HG03095 (cell line): Measurements from ENCODE around the gene HMGN2.
A peak's percentile ranks its signal among the peaks of the same experiment; 100 is the strongest.
"Not testable (repeated sequence)": the region's sequence is repeated elsewhere in the genome, so short reads cannot be mapped to it uniquely, and the experiment has no call there.

ENCODE experiments used
- ATAC-seq: cut with Tn5 transposase; IDR thresholded peaks from one replicate; pipeline ENCODE4 v1.9.1; 2021; ENCODE audit warnings: moderate library complexity; ENCODE audit not compliant: unreplicated experiment

HMGN2 gene

DNA sequence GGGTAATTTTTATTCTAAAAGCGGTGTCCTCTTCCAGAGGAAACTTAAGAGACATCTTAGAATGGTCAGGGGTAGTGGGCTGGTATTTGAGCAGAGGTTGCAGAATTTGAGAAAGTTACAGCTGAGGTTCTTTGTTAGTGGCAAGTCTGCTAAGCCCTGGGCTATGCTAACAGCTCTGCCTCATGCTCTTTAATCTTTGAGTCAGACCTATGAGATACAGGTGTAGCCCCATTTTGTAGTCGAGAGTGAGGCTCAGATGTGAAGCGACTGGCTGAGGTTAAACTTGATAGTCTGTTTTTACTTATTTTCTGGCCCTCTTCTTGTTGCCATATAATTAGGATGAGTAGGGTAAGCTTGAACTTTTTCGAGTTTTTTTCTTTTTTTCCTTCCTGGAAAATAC is 4.7 kb downstream of the HMGN2 start:
- ATAC-seq: no peak

DNA sequence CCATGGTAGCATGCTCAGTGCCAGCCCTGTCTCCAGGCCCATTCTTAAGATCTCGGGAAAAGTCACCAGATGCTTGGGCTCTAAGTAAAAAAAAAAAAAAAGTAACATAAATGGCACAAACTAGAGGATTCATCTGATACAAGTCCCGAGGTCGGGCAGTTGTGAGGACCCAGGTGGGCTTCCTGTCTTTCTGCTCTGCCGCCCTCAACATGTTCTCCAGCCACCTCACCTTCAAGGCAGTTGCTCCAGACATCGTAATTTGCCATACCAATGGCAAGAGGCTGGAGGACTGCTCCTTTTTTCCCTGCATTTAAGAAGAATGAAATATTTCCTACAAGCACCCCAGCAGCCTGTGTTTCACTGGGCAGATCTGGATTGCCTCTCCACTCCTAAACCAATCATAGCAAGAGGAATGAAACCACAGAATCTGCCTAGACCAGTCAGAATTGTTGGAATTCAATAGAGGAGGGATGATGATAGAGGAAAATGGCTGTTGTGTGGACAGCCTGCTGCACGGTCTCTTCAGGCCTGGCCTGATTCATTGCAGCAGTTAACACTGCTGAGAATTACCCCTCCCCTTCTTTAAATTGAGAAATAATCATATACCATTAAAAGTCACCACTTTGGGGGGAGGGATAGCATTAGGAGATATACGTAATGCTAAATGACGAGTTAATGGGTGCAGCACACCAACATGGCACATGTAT is 5.4 kb downstream of the HMGN2 start:
- ATAC-seq: no peak

DNA sequence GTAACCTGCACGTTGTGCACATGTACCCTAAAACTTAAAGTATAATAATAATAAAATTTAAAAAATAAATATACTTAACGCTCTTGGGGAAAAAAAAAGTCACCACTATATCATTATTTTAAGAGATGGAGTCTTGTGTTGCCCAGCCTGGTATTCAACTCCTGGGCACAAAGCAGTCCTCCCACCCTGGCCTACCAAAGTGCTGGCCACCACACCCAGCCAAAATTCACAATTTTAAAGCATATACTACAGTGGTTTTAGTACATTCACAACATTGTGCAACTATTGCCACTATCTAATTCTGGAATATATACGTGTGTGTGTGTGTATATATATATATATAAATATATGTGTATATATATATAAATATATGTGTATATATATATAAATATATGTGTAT is 5.9 kb downstream of the HMGN2 start:
- no peak for ATAC-seq

DNA sequence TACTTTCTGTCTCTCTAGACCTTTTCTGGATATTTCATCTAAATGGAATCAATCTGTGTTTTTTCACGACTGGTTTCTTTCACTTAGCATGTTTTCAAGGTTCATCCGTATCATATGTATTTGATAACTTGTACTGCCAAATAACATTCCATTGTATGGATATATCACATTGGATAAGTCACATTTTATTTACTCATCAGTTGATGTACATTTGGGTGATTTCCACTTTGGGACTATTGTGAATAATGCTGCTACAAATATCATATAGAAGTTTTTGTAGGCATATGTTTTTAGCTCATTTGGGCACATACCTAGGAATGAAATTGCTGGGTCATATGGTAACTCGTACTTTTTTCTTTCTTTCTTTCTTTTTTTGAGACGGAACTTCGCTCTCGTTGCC is 6.7 kb downstream of the HMGN2 start:
- ATAC-seq: no peak

DNA sequence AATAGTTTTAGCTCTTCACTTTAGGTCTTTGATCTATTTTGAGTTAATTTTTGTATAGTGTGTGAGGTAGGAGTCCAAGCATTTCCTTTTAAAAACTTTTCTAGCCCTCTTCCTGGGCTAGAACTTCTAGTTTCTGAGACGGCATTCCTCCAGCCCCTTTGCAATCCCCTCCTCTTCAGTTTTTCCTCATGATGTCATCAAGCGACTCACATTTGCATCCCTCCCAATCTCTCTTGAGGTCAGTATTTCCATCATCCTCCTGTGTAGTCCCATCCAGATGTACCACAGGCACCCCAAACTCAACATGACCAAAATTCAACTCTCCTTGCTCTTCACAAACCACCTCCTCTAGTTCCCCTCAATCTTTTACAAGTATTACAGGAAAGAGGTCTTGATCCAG is 10.7 kb downstream of the HMGN2 start:
- no peak for ATAC-seq

DNA sequence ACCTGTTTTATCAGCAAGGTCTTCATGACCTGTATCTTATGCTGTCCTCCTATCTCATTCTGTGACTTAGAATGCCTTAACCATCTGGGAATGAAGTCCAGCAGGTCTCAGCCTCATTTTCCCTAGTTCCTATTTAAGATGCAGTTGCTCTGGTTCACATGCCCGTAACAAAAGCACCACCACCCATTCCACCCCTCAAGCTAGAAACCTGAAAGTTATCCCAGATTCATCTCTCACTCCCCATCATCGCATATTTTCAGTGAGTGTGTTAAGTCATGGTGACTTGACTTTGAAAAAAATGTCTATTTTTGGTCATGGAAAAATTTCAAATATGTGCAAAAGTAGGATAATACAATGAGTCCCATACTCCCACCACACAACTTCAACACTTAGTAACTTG is 11.7 kb downstream of the HMGN2 start:
- no peak for ATAC-seq

DNA sequence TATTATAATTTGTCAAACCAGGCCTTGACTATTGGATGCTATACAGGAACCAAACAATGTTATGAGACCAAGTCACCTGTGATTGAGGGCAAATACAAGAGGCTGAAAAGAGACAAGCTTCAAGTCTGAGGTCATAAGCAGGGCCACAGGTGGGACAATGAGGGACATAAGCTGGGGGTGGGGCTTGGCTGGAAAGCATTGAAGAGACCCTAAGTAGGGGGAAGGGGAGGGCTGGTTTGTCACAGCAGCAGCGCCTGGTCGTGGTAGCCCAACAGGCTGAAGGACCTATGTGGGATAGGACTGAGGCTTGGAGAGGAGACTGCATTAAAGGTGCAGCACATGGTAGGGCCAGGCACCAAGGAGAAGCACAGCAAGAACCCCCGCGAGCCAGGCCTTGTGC is 17.9 kb downstream of the HMGN2 start:
- no peak for ATAC-seq

DNA sequence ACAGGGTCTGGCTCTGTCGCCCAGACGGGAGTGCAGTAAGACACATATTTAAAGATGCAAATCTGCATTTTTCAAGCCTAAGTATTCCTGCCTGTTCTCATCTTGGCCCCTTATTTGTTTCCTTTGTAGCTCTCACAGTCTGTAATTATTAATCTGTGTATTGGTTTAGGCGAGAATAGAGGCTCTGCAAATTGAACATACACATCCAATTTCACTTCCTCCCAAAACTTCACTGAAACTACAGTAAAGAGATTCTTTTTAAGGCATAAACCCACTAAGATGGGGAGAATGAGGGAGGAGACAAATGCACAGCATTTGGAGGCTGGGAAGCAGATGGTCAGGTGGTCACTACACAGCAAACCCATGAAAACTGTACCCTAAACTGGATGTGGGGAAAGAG is 21.0 kb downstream of the HMGN2 start:
- no peak for ATAC-seq

DNA sequence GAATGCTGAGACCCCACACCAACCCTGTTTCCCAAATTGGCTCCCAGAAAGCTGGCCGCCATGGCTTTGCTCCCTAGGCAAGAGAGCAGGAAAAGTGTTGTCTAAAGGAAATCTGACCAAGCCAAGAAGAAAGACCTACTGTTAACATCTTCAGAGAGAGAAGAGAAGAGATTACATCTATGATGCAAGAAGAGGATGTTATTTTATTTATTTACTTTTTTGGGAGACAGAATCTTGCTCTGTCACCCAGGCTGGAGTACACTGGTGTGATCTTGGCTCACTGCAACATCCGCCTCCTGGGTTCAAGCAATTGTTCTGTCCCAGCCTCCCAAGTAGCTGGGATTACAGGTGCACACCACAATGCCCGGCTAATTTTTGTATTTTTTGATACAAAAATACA is 21.7 kb downstream of the HMGN2 start:
- no peak for ATAC-seq

DNA sequence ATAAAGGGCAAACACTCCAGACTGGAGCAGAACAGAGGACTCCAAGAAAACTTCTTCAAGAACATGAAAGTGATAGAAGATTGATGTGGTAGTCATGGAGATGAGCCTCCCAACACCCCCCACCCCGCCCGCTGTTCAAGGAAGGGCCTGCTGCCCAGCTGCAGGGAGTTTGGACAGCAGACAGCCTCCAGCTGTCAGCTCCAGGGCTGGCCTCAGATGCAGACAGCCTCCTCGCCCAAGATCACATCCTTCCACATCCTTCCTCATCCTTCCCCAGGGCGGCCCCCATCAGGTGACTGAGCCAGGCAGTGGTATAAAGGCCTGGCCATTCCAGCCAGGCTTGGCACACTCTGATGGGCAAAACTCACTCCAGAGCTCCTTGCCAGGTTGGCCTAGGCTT is 24.6 kb downstream of the HMGN2 start:
- ATAC-seq: no peak

DNA sequence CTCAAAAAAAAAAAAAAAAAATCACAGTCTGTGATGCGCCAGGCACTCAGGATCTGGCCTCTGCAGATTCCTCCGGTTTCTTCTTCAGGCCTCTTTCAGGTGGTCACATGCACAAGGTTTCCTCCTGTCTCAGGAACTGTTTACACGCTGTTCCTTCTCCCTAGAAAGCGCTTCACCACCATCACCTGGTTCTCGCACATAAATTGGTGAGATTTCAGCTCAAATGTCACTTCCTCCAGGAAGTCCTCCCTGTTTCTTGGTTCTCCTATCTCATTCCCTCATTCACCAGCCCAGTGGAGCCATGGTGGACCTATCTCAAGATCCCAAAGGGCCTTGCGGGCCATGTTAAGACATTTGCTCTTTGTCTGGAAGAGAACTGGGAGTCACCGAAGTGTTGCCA is 26.7 kb downstream of the HMGN2 start:
- ATAC-seq: no peak

DNA sequence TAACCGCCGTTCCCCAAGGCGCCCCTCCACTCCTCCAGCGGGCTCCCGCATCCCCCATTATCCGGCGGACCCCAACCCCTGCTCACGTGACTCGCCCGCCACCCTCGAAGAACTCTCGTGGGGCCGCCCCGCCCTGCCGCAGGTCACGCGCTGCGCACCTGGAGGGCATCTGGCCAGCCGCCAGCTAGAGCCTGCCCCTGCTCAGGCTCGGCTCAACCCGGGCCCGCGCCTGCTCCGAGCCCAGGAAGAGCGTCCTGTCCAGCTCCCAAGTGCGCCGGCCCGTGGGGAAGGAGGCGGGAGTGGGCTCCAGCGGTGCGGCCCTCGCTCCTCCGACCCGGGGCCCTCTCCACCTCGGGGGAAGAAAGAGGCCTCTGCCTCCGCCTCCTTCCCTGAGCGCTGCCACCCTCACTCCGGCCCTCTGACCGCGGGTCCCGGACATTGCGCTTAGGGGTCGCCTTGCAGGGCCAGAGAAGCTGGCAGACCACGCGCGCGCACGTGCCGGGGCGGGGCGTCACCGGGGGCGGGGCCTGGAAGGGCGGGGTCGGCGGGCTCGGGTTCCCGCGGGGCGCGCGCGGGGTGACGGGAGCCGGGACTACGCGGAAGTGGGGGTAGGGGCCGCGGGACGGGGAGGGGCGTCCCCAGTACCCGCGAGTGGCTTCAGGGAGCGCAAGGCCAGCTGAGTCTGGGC is 28.4 kb downstream of the HMGN2 start:
- peak; percentile 45 for ATAC-seq

DNA sequence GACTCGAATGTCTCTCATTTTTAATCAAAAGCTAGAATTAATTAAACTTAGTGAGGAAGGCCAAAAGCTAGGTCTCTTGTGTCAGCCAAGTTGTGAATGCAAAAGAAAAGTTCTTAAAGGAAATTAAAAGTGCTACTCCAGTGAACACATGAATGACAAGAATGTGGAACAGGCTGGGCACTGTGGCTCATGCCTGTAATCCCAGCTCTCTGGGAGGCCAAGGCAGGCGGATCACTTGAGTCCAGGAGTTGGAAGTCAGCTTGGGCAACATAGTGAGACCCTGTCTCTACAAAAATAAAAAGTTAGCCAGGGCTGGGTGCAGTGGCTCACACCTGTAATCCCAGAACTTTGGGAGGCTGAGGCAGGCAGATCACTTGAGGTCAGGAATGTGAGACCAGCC is 38.5 kb downstream of the HMGN2 start:
- not testable (repeated sequence) for ATAC-seq

DNA sequence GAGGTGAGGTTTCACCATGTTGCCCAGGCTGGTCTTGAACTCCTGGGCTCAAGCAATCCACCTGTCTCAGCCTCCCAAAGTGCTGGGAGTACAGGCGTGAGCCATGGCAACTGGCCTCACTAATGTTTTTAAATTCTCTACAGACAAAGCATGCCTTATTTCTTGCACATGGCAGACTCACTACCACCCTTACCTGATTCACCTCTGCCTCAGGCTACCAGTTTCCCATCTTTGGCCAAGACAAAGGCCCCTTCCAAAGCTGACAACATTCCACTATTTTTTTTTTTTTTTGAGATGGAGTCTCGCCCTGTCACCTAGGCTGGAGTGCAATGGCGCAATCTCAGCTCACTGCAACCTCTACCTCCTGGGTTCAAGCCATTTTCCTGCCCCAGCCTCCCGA is 43.6 kb downstream of the HMGN2 start:
- not testable (repeated sequence) for ATAC-seq

DNA sequence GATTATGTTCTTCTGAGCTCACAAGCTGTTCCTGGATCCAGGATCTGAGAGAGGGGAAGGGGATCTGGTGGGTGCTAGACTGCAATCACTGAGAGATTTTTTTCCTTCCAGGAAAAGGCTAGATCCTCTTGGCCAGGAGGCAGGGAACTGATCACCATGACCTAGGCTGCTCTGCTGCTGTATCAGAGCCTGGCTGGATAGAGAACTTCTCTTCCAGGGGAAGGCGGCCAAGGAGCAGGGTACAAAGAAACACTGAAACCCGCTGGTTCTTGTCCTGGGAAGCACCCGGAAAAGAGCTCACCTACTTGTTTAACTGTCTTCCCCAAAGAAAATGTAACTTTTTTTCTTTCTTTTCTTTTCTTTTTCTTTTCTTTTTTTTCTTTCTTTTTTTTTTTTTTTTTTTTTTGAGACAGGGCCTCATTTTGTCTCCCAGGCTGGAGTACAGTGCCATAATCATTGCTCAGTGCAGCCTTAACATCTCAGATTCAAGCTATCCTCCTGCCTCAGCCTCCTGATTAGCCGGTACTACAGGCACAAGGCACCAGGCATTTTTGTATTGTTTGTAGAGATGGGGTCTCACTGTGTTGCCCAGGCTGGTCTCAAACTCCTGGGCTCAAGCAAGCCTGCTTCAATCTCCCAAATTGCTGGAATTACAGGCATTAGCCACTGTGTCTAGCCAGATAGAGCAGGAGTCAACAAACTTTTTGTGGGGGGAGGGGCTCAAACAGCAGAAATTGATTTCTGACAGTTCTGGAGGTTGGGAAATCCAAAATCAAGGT is 44.9 kb downstream of the HMGN2 start:
- ATAC-seq: no peak

DNA sequence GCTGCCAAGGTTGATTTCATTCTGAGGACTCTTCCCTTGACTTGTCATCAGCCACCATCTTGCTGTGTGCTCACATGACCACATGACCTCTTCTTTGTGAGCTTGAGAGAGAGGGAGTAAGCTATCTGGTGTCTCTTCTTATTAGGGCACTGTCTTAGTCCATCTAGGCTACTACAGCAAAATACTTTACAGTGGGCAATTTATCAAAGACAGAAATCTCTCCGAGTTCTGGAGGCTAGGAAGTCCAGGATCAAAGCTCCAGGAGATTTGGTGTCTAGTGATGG is 45.5 kb downstream of the HMGN2 start:
- no peak for ATAC-seq

DNA sequence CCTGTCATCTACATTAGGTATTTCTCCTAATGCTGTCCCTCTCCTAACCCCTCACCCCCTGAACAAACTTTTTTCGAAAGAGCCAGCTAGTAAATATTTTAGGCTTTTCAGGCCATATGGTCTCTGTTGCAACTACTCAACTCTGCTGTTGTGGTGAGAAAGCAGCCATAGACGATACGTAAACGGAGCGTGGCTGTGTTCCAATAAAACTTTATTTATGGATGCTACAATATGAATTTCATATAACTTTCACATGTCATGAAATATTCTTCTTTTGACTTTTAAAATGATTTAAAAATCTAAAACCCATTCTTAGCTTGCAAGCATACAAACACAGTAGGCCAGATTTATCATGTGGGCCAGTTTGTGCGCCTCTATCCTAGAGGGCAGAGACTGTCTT is 46.1 kb downstream of the HMGN2 start:
- ATAC-seq: no peak

DNA sequence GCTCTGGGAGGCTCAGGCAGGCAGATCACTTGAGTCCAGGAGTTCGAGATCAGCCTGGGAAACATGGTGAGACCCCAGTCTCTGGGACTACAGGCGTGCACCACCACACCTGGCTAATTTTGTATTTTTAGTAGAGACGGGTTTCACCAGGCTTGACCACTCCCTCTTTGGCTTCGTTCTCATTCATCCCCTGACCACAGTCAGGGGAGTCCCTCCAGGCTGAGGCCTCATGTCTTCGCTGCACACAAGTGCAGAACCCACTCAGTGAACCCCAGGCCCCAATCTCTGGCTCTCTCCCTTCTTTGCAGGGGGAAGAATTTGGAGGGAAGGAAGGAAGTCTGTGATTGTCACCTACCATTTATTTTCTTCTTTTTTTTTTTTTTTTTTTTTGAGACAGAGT is 48.1 kb downstream of the HMGN2 start:
- ATAC-seq: no peak

DNA sequence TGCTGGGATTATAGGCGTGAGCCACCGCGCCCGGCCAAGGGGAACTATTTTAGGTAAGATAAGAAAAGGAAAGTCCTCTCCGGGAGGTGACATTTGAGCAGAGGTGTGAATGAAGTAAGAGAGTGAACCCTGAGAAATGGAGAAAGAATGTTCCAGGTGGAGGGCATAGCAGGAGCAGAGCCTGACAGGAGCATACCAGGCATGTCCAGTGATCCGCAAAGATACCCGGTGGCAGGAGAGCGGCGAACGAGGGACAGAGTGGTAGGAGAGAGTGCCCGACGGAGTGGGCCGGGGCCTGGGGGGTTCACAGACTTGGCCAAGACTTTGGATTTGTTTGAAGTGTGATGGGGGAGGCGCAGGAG is 49.4 kb downstream of the HMGN2 start:
- ATAC-seq: no peak

DNA sequence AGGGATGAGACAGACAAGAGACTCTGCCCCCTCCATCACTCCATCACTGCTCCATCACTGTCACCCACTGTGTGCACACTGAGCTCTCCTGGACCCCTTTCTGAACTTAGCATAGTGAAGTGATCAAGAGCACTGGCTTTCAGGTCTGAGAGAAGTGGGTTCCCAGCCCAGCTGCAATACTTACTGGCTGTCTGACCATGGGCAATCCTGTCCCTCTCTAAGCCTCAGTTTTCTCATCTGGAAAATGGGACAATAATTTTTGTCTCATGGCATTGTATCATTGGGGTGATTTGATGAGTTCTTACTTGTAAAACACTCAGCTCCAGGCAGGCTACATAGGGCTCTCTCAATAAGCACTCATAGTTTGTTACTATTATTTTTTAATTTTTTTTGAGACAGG is 49.8 kb downstream of the HMGN2 start:
- ATAC-seq: no peak

DNA sequence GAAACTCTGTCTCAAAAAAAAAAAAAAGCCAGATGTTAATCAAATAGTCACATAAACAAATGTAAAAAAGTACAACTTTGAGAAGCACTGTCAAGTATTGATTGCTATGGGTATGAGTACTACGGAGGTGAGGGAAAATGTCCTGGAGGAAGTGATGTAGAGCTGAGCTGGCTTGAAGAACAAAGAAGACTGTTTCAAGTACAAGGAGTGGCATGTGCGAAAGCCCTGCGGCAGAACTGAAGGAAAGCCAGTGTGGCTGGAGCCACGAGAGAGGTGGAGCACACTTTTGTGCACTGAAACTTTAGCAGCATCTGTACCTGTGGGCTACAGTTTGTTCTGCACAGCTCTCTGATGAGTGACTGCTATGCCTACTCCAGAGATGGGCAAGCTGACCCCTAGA is 51.9 kb downstream of the HMGN2 start:
- no peak for ATAC-seq
